Neutrophil (primary cell): ENCODE results near the gene CPE.

Experiments used
- H3K27ac ChIP-seq: fragments of 200-600 bp; sonication (generic); 2 replicates; pipeline ENCODE4 v1.5.1; 2016; ENCODE audit warnings: mild to moderate bottlenecking, moderate library complexity
- H3K27me3 ChIP-seq: fragments of 200-600 bp; sonication (generic); 2 replicates; pipeline ENCODE4 v1.6.0; 2016; ENCODE audit warnings: mild to moderate bottlenecking
- H3K36me3 ChIP-seq: fragments of 200-600 bp; sonication (generic); 2 replicates; pipeline ENCODE4 v1.5.1; 2017
- H3K4me1 ChIP-seq, 2 experiments: fragments of 200-600 bp in 1 of 2; sonication (generic) in 1 of 2; 1 replicate in 1 of 2; 2 replicates in 1 of 2; pipeline versions ENCODE4 v1.5.1 to v1.6.1; 2013 to 2016; ENCODE audit warnings: low read depth in 1 of 2, low read length in 1 of 2, mild to moderate bottlenecking in 1 of 2, moderate library complexity in 1 of 2; ENCODE audit not compliant: control insufficient read depth in 1 of 2, insufficient read depth in 1 of 2
- H3K4me3 ChIP-seq, 2 experiments: fragments of 200-600 bp in 1 of 2; sonication (generic) in 1 of 2; 1 replicate in 1 of 2; 2 replicates in 1 of 2; pipeline ENCODE4 v1.5.1; 2013 to 2016; ENCODE audit warnings: low read depth in 1 of 2, low read length in 1 of 2, mild to moderate bottlenecking in 1 of 2, moderate library complexity in 1 of 2
- H3K9me3 ChIP-seq: fragments of 200-600 bp; sonication (generic); 2 replicates; pipeline ENCODE4 v1.5.1; 2016
- TF ChIP-seq, protein P1 (sequence below): fragments of 200-600 bp; sonication (generic); IDR thresholded peaks from 2 replicates; pipeline ENCODE4 v1.5.1; 2016; ENCODE audit warnings: antibody characterized with exemption

The CPE gene

GRCh38 chr4:165541851-165542459 lies 163.1 kb downstream of the CPE start:
- no peak overlapping the region for H3K27ac ChIP-seq
- H3K4me1 ChIP-seq, result no peaks in the 10 kb centered on the region
- TF ChIP-seq, protein P1, sequence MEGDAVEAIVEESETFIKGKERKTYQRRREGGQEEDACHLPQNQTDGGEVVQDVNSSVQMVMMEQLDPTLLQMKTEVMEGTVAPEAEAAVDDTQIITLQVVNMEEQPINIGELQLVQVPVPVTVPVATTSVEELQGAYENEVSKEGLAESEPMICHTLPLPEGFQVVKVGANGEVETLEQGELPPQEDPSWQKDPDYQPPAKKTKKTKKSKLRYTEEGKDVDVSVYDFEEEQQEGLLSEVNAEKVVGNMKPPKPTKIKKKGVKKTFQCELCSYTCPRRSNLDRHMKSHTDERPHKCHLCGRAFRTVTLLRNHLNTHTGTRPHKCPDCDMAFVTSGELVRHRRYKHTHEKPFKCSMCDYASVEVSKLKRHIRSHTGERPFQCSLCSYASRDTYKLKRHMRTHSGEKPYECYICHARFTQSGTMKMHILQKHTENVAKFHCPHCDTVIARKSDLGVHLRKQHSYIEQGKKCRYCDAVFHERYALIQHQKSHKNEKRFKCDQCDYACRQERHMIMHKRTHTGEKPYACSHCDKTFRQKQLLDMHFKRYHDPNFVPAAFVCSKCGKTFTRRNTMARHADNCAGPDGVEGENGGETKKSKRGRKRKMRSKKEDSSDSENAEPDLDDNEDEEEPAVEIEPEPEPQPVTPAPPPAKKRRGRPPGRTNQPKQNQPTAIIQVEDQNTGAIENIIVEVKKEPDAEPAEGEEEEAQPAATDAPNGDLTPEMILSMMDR, result no peak
- no peaks in the 10 kb centered on the region for H3K9me3 ChIP-seq
- no peaks in the 10 kb centered on the region for H3K36me3 ChIP-seq
- H3K27me3 ChIP-seq, result no peaks in the 10 kb centered on the region
- no peak overlapping the region for H3K4me3 ChIP-seq

DNA sequence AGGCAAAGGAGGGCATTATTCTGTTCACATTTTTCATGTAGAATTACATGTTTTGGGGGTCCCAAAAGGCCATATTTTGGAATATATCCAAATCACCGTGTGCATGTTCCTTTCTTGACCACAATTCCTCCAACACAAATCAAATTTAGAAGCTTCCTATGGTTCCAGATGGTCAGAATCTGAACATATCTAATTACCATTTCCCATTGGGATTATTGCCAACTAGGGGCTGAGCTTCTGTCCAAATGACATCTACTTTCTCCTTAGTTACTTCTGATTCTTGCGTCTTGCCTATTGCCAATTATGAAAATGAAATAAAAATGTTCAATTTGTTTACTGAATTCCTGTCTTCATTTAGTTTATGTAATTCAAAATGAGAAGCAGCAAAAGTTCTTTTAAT lies 163.7 kb downstream of the CPE start:
- H3K4me3 ChIP-seq, result no peak overlapping the region
- H3K27ac ChIP-seq, result no peak overlapping the region
- no peaks in the 10 kb centered on the region for H3K27me3 ChIP-seq
- no peaks in the 10 kb centered on the region for H3K4me1 ChIP-seq
- TF ChIP-seq, protein P1, result no peak
- no peaks in the 10 kb centered on the region for H3K36me3 ChIP-seq
- H3K9me3 ChIP-seq, result no peaks in the 10 kb centered on the region
